ENCODE data around the gene UMAD1.

- TF ChIP-seq CTCF (IDR thresholded peaks at IDR 0.05) = no peak
- TF ChIP-seq POLR2A (IDR thresholded peaks at IDR 0.05) = no peak
Observed at GRCh38 chr7:7868572-7868899, 228.0 kb downstream of the UMAD1 start.
